ENCODE measurements around the gene CYB5RL.

The CYB5RL gene

DNA sequence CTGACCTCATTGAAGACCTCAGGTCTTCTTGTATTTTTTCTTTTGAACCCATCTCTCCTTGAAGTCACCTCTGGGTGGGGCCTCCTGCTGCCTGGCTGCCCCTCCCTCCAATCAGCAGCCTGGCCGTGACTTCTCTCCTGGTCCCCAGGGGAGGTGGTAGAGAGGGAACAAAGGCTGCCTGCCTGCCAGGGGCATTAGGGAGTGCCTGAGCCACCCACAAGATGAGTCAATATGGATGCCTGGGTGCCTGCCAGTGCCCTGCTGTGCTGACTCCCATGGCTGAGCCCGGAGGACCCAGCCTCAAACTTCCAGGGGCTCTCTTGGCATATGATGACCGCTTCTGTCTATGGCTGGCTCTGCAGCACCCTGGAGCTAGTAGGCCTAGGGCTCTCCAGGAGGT lies 41.8 kb downstream of the CYB5RL start:
- peak; percentile 28 for DNase-seq

DNA sequence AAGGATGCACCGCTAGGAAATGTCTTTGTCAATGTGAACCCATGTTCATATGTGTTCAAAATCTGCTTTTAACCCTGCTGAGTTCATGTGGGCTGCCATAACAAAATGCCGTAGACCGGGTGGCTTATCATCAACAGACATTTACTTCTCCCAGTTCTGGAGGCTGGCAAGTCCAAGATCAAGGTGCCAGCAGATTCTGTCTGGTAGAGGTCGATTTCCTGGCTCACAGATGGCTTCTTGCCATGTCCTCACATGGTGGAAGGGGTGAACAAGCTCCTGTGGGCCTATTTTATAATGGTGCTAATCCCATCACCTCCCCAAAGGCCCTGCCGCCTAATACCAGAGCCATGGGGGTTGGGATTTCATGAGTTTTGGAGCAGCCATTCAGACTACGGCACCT lies 42.4 kb downstream of the CYB5RL start:
- DNase-seq = no peak

DNA sequence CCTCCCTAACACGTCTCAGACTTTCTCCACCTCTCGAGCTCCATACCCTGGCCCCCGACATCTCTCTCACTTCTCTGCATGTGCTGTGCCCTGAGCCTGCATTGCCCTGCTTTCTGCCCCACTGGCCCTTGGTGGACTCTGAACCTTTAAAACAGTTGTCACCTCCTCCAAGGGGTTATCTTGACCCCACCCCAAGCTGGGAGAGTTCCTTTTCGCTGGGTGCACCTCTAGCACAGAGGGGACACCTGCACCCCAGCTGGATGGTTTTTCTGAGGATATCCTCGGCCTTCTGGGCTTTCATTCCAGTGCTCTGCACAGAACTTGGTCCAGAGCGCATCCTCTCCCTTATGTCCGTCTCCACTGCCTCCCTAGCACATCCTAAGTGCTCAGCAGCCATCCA lies 42.8 kb downstream of the CYB5RL start:
- no peak for DNase-seq

DNA sequence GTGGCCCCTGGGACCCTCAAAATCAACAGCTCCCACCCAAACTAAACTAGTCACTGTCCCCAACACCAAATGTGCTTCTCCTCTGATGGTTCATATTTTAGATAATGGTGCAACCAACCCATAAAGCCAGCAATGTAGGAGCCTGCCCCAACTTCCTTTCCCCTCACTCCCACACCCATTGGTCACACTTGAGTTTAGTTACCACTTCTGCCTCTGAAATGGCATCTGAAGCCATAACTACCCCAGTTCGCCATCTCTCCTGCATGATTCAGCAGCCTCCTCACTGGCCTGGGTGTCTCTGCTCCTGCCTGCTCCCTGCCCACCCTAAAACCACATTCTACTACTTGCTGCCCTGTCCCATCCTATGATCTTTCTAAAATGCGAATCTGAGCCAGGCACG lies 43.6 kb downstream of the CYB5RL start:
- no peak for DNase-seq

DNA sequence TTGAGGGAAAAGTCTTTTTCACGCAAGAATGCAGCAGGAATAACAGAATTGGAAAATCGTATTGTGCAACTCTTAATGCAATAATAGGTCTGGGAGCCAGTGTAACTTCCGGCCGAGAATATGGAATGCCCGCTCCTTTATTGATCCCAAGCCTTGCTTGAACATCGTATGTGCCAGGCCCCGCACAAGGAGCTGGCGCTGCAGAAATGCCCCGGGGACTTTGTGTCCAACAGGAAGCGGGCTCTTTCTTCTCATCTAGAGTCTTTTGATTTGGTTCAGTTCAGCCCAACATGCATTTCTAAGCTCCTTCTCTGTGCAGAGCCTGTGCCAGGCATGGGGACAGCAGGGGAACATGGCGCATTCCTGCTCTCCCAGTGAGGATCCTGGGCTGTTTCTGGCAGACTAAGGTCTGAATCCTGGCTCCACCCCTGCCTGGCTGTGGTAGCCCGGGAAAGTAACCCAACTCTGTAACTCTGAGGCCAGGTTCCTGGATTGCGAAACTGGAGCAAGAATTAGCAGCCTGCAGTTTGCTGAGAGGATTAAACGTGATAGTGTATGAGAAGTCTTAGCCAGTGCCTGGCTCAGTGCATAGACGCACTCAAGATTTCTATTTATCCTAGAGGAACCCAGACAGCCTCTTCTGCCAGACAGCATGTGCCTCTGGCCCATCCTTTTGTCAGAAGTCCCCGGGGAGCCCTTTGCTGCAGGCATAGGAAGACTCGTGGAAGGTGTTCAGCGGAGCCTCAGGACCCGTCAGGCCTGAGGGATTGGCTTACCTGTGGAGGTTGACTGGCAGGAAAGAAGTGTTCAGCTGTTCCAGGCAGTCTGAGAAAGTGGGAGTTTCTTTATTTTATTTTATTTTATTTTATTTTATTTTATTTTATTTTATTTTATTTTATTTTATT lies 46.0 kb downstream of the CYB5RL start:
- peak; percentile 78 for DNase-seq

DNA sequence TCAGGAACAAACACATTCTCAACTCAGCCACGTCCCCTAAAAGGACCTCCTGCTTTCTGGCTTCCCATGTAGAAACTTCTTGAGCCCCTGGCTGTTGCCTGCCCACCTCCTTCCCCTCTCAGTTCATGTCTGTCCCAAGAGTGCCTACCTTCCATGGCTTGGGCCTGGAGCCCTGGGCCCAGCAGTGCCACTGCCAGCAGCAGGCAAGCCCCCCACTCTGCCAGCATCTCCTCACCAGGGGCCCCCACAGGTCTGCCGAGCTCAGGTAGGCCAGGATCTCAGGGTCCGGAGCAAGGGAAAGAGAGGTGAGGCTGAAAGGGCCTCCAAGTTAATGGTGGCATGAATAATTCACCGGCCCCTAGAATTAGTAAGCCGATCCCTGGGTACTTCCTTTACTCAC lies 47.1 kb downstream of the CYB5RL start, which contains the start of gene CDCP2:
CDCP2 (minus strand) TSS at position 305 of the 400 bp plus-strand sequence; CDS start at position 227, 78 bp downstream.
- DNase-seq = no peak

DNA sequence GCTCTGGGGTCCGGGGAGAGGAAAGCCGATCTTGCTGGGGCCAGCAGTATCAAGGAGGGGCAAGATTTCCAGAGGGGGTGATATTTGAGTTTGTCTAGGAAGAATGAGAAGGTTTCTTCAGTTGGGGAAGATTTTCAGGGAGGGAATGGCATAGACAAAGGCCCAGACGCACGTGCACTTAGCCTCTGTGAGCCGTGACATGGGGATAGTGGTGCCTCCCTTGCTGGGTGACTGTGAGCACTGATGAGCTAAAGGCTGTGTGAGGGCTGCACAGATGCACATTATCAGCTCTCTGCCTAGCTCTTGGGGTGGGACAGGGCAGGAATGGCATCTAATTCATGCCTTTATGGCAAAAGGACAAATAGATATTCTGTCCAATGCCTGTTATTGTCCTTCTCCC lies 48.8 kb downstream of the CYB5RL start:
- DNase-seq = no peak
